SU-DHL-6 (cell line): ENCODE measurements around the gene PAX5.
"Not testable (repeated sequence)": the region's sequence is repeated elsewhere in the genome, so short reads cannot be mapped to it uniquely, and the experiment has no call there.

ENCODE experiments used
- H2AFZ ChIP-seq: fragments of 200-600 bp; sonication (generic); 2 replicates; pipeline ENCODE4 v1.6.1; 2014; ENCODE audit warnings: low read depth, mild to moderate bottlenecking, moderate library complexity, mixed read lengths, antibody characterized with exemption, low read length; ENCODE audit not compliant: severe bottlenecking
- H3F3A ChIP-seq: fragments of 200-600 bp; shearing (Covaris generic); 2 replicates; pipeline ENCODE4 v1.6.0; 2016; ENCODE audit warnings: antibody characterized with exemption, mild to moderate bottlenecking; ENCODE audit not compliant: insufficient read depth
- H3K27ac ChIP-seq: fragments of 200-600 bp; sonication (generic); 2 replicates; pipeline ENCODE4 v1.5.1; 2016; ENCODE audit warnings: low read depth, mild to moderate bottlenecking, low read length, moderate library complexity, mixed read lengths
- H3K27me3 ChIP-seq: fragments of 200-600 bp; sonication (generic), shearing (Covaris generic); 2 replicates; pipeline ENCODE4 v1.6.0; 2014; ENCODE audit warnings: mild to moderate bottlenecking, low read length
- H3K36me3 ChIP-seq: fragments of 200-600 bp; sonication (generic); 2 replicates; pipeline ENCODE4 v1.6.1; 2014; ENCODE audit warnings: mild to moderate bottlenecking, low read length, mixed read lengths
- H3K4me2 ChIP-seq: fragments of 300-600, 200-600 bp; shearing (Covaris generic), sonication (generic); 2 replicates; pipeline ENCODE4 v1.6.0; 2014; ENCODE audit warnings: low read length, low read depth, mild to moderate bottlenecking; ENCODE audit not compliant: poor library complexity, severe bottlenecking
- H3K4me3 ChIP-seq: fragments of 200-600 bp; sonication (generic); 2 replicates; pipeline ENCODE4 v1.5.1; 2014; ENCODE audit warnings: antibody characterized with exemption, low read length, mild to moderate bottlenecking, mixed read lengths; ENCODE audit not compliant: insufficient read depth, poor library complexity, severe bottlenecking
- H3K79me2 ChIP-seq: fragments of 200-600 bp; sonication (generic); 2 replicates; pipeline ENCODE4 v1.6.1; 2014; ENCODE audit warnings: mild to moderate bottlenecking, low read length, moderate library complexity; ENCODE audit not compliant: insufficient read depth
- H3K9ac ChIP-seq: fragments of 200-600 bp; sonication (generic); 2 replicates; pipeline ENCODE4 v1.7.0; 2014; ENCODE audit warnings: mild to moderate bottlenecking, low read length
- H3K9me2 ChIP-seq: fragments of 200-600 bp; sonication (generic); replicated peaks from 2 replicates; pipeline ENCODE4 v1.6.1; 2014; ENCODE audit warnings: low read length; ENCODE audit not compliant: insufficient read depth
- H3K9me3 ChIP-seq: fragments of 200-600 bp; sonication (generic); 2 replicates; pipeline ENCODE4 v1.6.1; 2014; ENCODE audit warnings: low read length, mixed read lengths; ENCODE audit not compliant: insufficient read depth
- H4K20me1 ChIP-seq: fragments of 200-600 bp; sonication (generic); 2 replicates; pipeline ENCODE4 v1.6.1; 2014; ENCODE audit warnings: low read depth, mild to moderate bottlenecking, antibody characterized with exemption, low read length, moderate library complexity, mixed read lengths
- EZH2phosphoT487 ChIP-seq: fragments of 200-600 bp; sonication (generic), shearing (Covaris generic); conservative IDR thresholded peaks from 2 replicates; pipeline ENCODE4 v1.6.1; 2018; ENCODE audit warnings: mild to moderate bottlenecking, antibody characterized with exemption, low read length, moderate library complexity, mixed read lengths
- TF ChIP-seq, protein P1 (sequence below): fragments of 200-600 bp; sonication (generic); IDR thresholded peaks from one replicate; pipeline ENCODE4 v1.5.1; 2017; ENCODE audit warnings: antibody characterized with exemption, mild to moderate bottlenecking, low read length, moderate library complexity; ENCODE audit not compliant: insufficient read depth, poor library complexity, severe bottlenecking

Gene PAX5

DNA sequence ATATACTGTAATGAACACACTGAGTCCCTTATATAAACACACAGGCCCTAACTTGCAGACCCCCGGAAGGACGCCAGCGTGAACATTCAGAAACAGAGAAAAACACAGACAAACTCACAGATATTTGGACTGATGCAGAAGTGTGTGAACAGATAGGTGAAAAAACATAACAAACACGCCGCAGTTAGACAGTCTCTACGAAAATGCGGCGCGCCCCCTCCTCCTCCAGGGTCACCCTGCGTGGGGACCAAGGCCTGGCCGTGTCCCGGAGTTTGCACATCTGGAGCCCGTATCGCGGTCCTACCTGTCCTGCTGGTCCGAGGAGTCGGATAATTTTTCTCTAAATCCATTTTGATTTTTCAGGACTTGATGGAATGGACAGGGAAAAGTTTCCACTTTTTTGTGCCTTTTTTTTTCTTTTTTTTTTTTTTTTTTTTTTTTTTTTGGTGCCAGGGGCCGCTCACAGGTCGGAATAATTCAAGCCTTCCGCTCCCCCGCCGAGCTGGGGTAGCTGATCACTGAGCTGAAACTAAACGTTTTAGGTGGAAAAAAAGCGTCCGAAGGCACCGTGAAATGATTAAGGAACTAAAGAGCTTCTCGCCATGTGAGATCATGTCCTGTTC is at the start of gene PAX5:
Gene PAX5, minus strand, starts transcription at position 587 of the 623 bp plus-strand sequence. Its CDS starts 237 bp downstream, at position 350.
- no peaks in the 10 kb centered on the region for H3K9me3 ChIP-seq
- H3K4me2 ChIP-seq: peak within 1 kb of the TSS; percentile 84
- H3K9me2 ChIP-seq: no peaks in the 10 kb centered on the region
- H3K36me3 ChIP-seq: no peaks in the 10 kb centered on the region
- H3F3A ChIP-seq: peaks cover 66% of the 10 kb centered on the region
- TF ChIP-seq, protein P1, sequence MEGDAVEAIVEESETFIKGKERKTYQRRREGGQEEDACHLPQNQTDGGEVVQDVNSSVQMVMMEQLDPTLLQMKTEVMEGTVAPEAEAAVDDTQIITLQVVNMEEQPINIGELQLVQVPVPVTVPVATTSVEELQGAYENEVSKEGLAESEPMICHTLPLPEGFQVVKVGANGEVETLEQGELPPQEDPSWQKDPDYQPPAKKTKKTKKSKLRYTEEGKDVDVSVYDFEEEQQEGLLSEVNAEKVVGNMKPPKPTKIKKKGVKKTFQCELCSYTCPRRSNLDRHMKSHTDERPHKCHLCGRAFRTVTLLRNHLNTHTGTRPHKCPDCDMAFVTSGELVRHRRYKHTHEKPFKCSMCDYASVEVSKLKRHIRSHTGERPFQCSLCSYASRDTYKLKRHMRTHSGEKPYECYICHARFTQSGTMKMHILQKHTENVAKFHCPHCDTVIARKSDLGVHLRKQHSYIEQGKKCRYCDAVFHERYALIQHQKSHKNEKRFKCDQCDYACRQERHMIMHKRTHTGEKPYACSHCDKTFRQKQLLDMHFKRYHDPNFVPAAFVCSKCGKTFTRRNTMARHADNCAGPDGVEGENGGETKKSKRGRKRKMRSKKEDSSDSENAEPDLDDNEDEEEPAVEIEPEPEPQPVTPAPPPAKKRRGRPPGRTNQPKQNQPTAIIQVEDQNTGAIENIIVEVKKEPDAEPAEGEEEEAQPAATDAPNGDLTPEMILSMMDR: no peak
- TF ChIP-seq EZH2phosphoT487: no peak
- no peaks in the 10 kb centered on the region for H4K20me1 ChIP-seq
- H3K27me3 ChIP-seq: no peaks in the 10 kb centered on the region
- H2AFZ ChIP-seq: peak within 1 kb of the TSS; percentile 76
- peak within 1 kb of the TSS; percentile 80 for H3K9ac ChIP-seq
- H3K27ac ChIP-seq: peak within 1 kb of the TSS; percentile 92
- H3K4me3 ChIP-seq: peak within 1 kb of the TSS; percentile 69
- peaks cover 56% of the 10 kb centered on the region for H3K79me2 ChIP-seq

DNA sequence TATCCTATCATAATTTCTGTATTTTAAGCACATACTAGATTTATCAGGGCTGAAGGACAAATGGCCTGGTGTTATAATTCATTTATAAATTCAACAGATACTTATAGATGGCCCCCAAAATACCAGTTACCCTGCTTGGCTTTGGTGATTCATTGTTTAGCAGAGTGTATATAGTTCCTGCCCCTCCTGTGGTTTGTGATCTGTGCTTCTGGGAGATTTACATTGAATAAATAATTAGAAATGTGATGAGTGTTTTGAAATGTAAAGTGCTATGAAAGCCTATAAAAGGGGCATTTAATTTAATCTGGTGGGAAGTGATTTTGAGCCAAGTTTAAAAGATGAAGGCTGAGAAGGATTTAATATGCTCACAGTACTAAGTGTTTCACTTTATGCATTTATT is 49.6 kb upstream of the PAX5 start:
- TF ChIP-seq EZH2phosphoT487: no peak
- TF ChIP-seq, protein P1: no peak
- Histone ChIP-seq H4K20me1 (0 out of 2 replicates have a peak, but pooled peaks cover 29% of the 10 kb centered on the region), H3K9ac (peak overlapping the region; percentile 81; the same call in 1 of the 2 replicates), H3K4me2 (peak overlapping the region; percentile 90), H3K27ac (no peak overlapping the region; the same call in 1 of the 2 replicates), H3K4me3 (peak overlapping the region; percentile 12), H3F3A (peaks cover 39% of the 10 kb centered on the region), H3K9me3 (no peaks in the 10 kb centered on the region), H3K9me2 (no peaks in the 10 kb centered on the region), H3K36me3 (peaks cover 40% of the 10 kb centered on the region), H3K79me2 (peaks cover 94% of the 10 kb centered on the region), H2AFZ (no peak overlapping the region), H3K27me3 (no peaks in the 10 kb centered on the region)

DNA sequence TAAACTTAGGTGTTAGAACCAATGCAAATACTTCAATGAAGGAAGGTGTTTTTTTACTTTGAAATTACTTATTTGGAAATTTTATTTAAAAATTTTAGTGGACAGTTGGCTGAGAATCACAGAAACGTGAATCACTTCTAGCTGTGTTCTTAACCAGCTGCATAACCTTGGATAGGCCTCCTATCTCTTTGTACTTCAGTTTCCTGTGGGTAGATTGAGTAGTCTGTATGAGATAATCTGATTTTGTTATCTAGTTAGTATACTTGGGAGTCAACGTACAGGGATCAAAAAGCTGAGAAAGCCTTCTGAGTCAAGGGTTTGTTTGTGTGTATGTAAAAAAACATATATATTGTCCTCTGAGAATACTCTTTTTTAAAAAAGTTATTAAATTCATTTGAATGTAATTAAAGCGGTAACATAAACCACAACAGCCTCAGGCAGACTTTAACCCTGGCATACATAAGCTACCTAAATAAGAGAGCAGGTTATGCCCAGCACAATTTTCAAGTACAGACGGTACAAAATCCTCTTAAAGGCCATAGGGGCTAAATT is 48.2 kb upstream of the PAX5 start:
- Histone ChIP-seq H4K20me1 (0 out of 2 replicates have a peak, but pooled peaks cover 19% of the 10 kb centered on the region), H3K36me3 (peaks cover 26% of the 10 kb centered on the region), H3K4me3 (peak overlapping the region; percentile 64), H3K9me2 (no peaks in the 10 kb centered on the region), H3K9me3 (no peaks in the 10 kb centered on the region), H3K27ac (peak overlapping the region; percentile 55), H3F3A (peaks cover 43% of the 10 kb centered on the region), H3K27me3 (no peaks in the 10 kb centered on the region), H3K4me2 (peak overlapping the region; percentile 90), H2AFZ (no peak overlapping the region), H3K9ac (peak overlapping the region; percentile 81), H3K79me2 (peaks cover 84% of the 10 kb centered on the region)
- TF ChIP-seq, protein P1: no peak
- no peak for TF ChIP-seq EZH2phosphoT487

DNA sequence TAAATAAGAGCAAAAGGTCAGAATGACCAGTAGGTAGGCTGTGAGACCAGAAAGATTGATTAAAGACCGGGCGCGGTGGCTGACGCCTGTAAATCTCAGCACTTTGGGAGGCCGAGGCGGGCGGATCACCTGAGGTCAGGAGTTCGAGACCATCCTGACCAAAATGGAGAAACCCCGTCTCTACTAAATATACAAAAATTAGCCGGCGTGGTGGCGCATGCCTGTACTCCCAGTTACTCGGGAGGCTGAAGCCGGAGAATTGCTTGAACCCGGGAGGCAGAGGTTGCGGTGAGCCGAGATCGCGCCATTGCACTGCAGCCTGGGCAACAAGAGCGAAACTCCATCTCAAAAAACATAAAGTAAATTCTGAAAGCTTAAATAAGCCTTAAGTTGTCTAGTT is 47.4 kb upstream of the PAX5 start:
- H4K20me1 ChIP-seq: 0 out of 2 replicates have a peak, but pooled peaks cover 19% of the 10 kb centered on the region
- H3K27ac ChIP-seq: peak overlapping the region; percentile 93
- peaks cover 76% of the 10 kb centered on the region for H3K79me2 ChIP-seq
- not testable (repeated sequence) for H3K27me3 ChIP-seq, H2AFZ ChIP-seq, H3K9me3 ChIP-seq, H3K9me2 ChIP-seq
- peaks cover 18% of the 10 kb centered on the region for H3K36me3 ChIP-seq
- peak overlapping the region; percentile 90 for H3K4me2 ChIP-seq
- H3F3A ChIP-seq: peaks cover 48% of the 10 kb centered on the region
- peak overlapping the region; percentile 64 for H3K4me3 ChIP-seq
- peak overlapping the region; percentile 81 for H3K9ac ChIP-seq

DNA sequence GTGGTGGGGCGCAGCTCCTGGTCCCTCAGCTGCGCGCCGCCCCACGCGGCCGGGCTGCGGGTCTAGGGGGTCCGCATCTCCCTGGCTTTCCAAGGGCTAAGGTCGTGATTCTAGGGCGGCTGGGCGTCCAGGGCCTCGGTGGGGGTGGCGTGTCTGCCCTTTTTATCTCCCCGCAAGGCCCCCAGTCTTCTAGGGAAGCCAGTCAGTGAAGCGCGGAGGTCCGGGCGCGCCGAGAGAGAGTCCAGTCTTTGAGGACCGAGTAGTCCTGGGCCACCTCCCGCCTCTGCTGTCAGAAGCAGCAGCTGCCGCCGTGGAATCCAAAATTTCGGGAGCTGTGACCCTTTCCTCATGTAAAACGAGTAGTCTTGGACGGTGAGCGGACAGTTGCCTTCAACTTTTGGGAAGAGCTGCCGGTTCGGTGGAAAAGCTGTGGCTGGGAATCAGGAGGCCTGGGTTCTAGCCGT is 46.1 kb upstream of the PAX5 start:
- Histone ChIP-seq H3K27ac (peak overlapping the region; percentile 93), H3K4me2 (peak overlapping the region; percentile 90), H3F3A (peaks cover 52% of the 10 kb centered on the region), H4K20me1 (0 out of 2 replicates have a peak, but pooled peaks cover 16% of the 10 kb centered on the region), H3K4me3 (peak overlapping the region; percentile 64), H3K79me2 (peaks cover 63% of the 10 kb centered on the region), H3K9ac (peak overlapping the region; percentile 81), H3K36me3 (peaks cover 11% of the 10 kb centered on the region; the same call in 1 of the 2 replicates)
- not testable (repeated sequence) for H3K9me3 ChIP-seq, H2AFZ ChIP-seq, H3K27me3 ChIP-seq, H3K9me2 ChIP-seq
